ENCODE results near the gene CRACR2A. TPM values are rescaled to one million over a fixed set of nuclear protein-coding genes. Genes with fewer than 3 reads are reported as not detected.

The CRACR2A gene
- total RNA-seq, 1 donor: 16.3 TPM

- TF ChIP-seq CTCF (IDR thresholded peaks at IDR 0.05; ENCODE audit: extremely low read depth, low read depth, low read length): no peak
- Histone ChIP-seq H4K20me1 (ENCODE audit: insufficient read depth, low read length) (no peaks in the 10 kb centered on the region), H3K79me2 (ENCODE audit: insufficient read depth, low read length) (no peaks in the 10 kb centered on the region), H3K4me3 (ENCODE audit: insufficient read depth, low read length) (no peak overlapping the region), H3K36me3 (ENCODE audit: insufficient read depth, low read length) (no peaks in the 10 kb centered on the region), H3K27ac (ENCODE audit: low read depth, low read length) (no peak overlapping the region), H3K4me2 (ENCODE audit: insufficient read depth, low read length) (no peak overlapping the region), H3K4me1 (ENCODE audit: insufficient read depth, low read length) (peaks cover 6% of the 10 kb centered on the region), H2AFZ (ENCODE audit: low read length) (no peak overlapping the region), H3K27me3 (ENCODE audit: insufficient read depth, low read length) (peaks cover 19% of the 10 kb centered on the region), H3K9me3 (ENCODE audit: low read depth, low read length) (no peaks in the 10 kb centered on the region)
- DNase-seq (ENCODE audit: insufficient read length, low spot score, missing footprints): peak; percentile 14
Measured at GRCh38 chr12:3602488-3602887, 150.4 kb downstream of the CRACR2A start.

- no peaks in the 10 kb centered on the region for H3K36me3 ChIP-seq (ENCODE audit: insufficient read depth, low read length)
- peak; percentile 58 for DNase-seq (ENCODE audit: insufficient read length, low spot score, missing footprints)
- TF ChIP-seq CTCF (IDR thresholded peaks at IDR 0.05; ENCODE audit: extremely low read depth, low read depth, low read length): no peak
- H4K20me1 ChIP-seq (ENCODE audit: insufficient read depth, low read length): no peaks in the 10 kb centered on the region
- no peak overlapping the region for H3K27ac ChIP-seq (ENCODE audit: low read depth, low read length)
- H2AFZ ChIP-seq (ENCODE audit: low read length): no peak overlapping the region
- H3K4me3 ChIP-seq (ENCODE audit: insufficient read depth, low read length): no peak overlapping the region
- H3K27me3 ChIP-seq (ENCODE audit: insufficient read depth, low read length): peaks cover 19% of the 10 kb centered on the region
- H3K79me2 ChIP-seq (ENCODE audit: insufficient read depth, low read length): no peaks in the 10 kb centered on the region
- no peaks in the 10 kb centered on the region for H3K9me3 ChIP-seq (ENCODE audit: low read depth, low read length)
- H3K4me1 ChIP-seq (ENCODE audit: insufficient read depth, low read length): peaks cover 6% of the 10 kb centered on the region
- no peak overlapping the region for H3K4me2 ChIP-seq (ENCODE audit: insufficient read depth, low read length)
Measured at GRCh38 chr12:3601461-3602150, 151.3 kb downstream of the CRACR2A start.

DNA sequence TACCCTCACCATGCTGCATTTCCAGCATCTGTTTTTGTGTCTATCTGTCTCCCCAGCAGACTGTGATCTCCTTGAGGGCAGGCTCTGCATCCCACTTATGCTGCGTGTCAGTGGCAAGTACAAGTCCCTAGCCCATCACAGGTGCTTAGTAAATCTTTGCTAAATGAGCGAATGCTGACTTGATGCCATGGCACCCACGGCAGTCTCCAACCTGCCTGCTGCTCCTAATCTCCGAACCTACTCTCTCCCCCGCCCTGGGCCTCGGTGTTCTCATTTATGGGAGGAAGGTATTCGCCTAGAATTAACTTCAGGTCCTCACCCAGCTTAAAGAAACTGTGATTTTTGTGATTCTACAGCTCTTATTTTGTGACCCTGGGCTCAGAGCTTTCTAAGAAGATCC, 152.0 kb downstream of the CRACR2A start:
- Histone ChIP-seq H3K4me2 (ENCODE audit: insufficient read depth, low read length) (no peak overlapping the region), H3K27ac (ENCODE audit: low read depth, low read length) (no peak overlapping the region), H4K20me1 (ENCODE audit: insufficient read depth, low read length) (no peaks in the 10 kb centered on the region), H3K79me2 (ENCODE audit: insufficient read depth, low read length) (no peaks in the 10 kb centered on the region), H3K4me3 (ENCODE audit: insufficient read depth, low read length) (no peak overlapping the region), H3K27me3 (ENCODE audit: insufficient read depth, low read length) (peaks cover 19% of the 10 kb centered on the region), H3K4me1 (ENCODE audit: insufficient read depth, low read length) (peaks cover 6% of the 10 kb centered on the region), H2AFZ (ENCODE audit: low read length) (no peak overlapping the region), H3K36me3 (ENCODE audit: insufficient read depth, low read length) (no peaks in the 10 kb centered on the region), H3K9me3 (ENCODE audit: low read depth, low read length) (no peaks in the 10 kb centered on the region)
- no peak for TF ChIP-seq CTCF (IDR thresholded peaks at IDR 0.05; ENCODE audit: extremely low read depth, low read depth, low read length)
- DNase-seq (ENCODE audit: insufficient read length, low spot score, missing footprints): peak; percentile 66

DNA sequence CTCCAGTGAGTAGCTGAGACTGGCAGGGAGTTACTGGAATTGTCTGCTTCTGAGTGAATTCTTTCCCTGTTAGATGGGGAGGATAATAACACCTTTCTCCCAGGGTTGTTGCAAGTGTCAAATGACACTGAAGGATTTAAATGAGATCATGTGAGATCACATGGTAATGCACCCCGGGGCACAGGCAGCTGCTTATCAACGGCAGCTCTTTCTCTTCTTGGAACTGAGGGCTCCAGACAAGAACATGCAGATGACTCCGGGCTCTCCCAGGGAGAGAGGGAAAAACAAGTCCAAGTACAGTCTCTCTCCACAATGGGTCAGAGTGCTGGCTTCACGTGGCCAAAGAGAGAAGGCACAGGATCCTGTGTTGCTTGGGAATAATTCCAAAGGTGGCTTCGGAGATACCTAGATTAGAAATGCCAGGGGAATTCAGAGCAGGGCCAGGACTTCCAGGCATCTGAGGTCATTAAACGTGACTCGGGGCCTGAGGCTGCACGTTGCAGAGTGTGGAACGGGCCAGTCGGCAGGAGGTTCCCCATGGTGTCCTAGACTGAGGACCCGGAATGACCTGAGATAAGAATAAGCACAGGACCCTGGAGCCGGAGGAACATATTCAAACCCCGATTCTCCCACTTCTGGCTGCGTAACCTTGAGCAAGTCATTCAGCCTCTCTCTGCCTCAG, 152.7 kb downstream of the CRACR2A start:
- no peaks in the 10 kb centered on the region for H3K36me3 ChIP-seq (ENCODE audit: insufficient read depth, low read length)
- H3K79me2 ChIP-seq (ENCODE audit: insufficient read depth, low read length): no peaks in the 10 kb centered on the region
- no peak overlapping the region for H3K4me2 ChIP-seq (ENCODE audit: insufficient read depth, low read length)
- no peak overlapping the region for H3K27ac ChIP-seq (ENCODE audit: low read depth, low read length)
- no peaks in the 10 kb centered on the region for H3K9me3 ChIP-seq (ENCODE audit: low read depth, low read length)
- no peak overlapping the region for H3K4me3 ChIP-seq (ENCODE audit: insufficient read depth, low read length)
- H3K27me3 ChIP-seq (ENCODE audit: insufficient read depth, low read length): peaks cover 19% of the 10 kb centered on the region
- no peak for TF ChIP-seq CTCF (IDR thresholded peaks at IDR 0.05; ENCODE audit: extremely low read depth, low read depth, low read length)
- H3K4me1 ChIP-seq (ENCODE audit: insufficient read depth, low read length): peaks cover 5% of the 10 kb centered on the region
- H2AFZ ChIP-seq (ENCODE audit: low read length): no peak overlapping the region
- H4K20me1 ChIP-seq (ENCODE audit: insufficient read depth, low read length): no peaks in the 10 kb centered on the region
- DNase-seq (ENCODE audit: insufficient read length, low spot score, missing footprints): peak; percentile 68
